Suprapubic skin (tissue), 4 donors: ENCODE measurements around the gene MARS1. TPM values are rescaled to one million over a fixed set of nuclear protein-coding genes. Genes with fewer than 3 reads are reported as not detected.

Source experiments
- DNase-seq, 2 donors: peaks; one replicate each; pipeline ENCODE4 v3.0.0-alpha.2; 2019; ENCODE audit warnings: low spot score in 2 of 2
- H3K27ac ChIP-seq: fragments of 200-600 bp; sonication (generic); one replicate; pipeline ENCODE4 v1.5.1; 2019
- H3K27me3 ChIP-seq: fragments of 200-600 bp; sonication (generic); one replicate; pipeline ENCODE4 v1.5.1; 2019
- H3K36me3 ChIP-seq: fragments of 200-600 bp; sonication (generic); one replicate; pipeline ENCODE4 v1.5.1; 2019
- H3K4me1 ChIP-seq: fragments of 200-600 bp; sonication (generic); one replicate; pipeline ENCODE4 v1.5.1; 2019
- H3K4me3 ChIP-seq: fragments of 200-600 bp; sonication (generic); one replicate; pipeline ENCODE4 v1.5.1; 2019; ENCODE audit warnings: mild to moderate bottlenecking
- H3K9me3 ChIP-seq: fragments of 200-600 bp; sonication (generic); one replicate; pipeline ENCODE4 v1.5.1; 2019
- EP300 ChIP-seq: sonication (generic); formaldehyde crosslinking; IDR thresholded peaks from one replicate; pipeline ENCODE4 v1.6.1; 2017; ENCODE audit warnings: antibody characterized with exemption
- POLR2A ChIP-seq, 2 donors: fragments of 450-650 bp; IDR thresholded peaks; one replicate each; pipeline ENCODE4 v1.6.1; 2017; ENCODE audit warnings: antibody characterized with exemption in 2 of 2, mild to moderate bottlenecking in 2 of 2, moderate library complexity in 2 of 2
- POLR2AphosphoS5 ChIP-seq, 3 donors: sonication (generic); formaldehyde crosslinking; IDR thresholded peaks; one replicate each; pipeline ENCODE4 v1.6.1; 2017; ENCODE audit warnings: antibody characterized with exemption in 3 of 3
- WGBS: methylation state at CpG from one replicate; pipeline ENCODE4 v1.1.5; 2018; 5-methylcytosine and 5-hydroxymethylcytosine counted together
- total RNA-seq, 4 donors: library from RNA; depleted of rRNA; stranded (reverse); fragments of >200 nt; gene quantifications; one replicate each; pipeline ENCODE4 v1.1.0, GENCODE V29; 2016
- TF ChIP-seq, protein P1 (sequence below), 2 donors: fragments of 200-600 bp in 1 of 2; fragments of 450-650 bp in 1 of 2; sonication (generic) in 1 of 2; IDR thresholded peaks; one replicate each; pipeline ENCODE4 v1.5.1; 2016 to 2019; ENCODE audit warnings: antibody characterized with exemption in 2 of 2, mild to moderate bottlenecking in 1 of 2, moderate library complexity in 1 of 2

Gene MARS1
- total RNA-seq, 4 donors from 2014 or later = 55.7 to 203 (median 79.7) TPM

DNA sequence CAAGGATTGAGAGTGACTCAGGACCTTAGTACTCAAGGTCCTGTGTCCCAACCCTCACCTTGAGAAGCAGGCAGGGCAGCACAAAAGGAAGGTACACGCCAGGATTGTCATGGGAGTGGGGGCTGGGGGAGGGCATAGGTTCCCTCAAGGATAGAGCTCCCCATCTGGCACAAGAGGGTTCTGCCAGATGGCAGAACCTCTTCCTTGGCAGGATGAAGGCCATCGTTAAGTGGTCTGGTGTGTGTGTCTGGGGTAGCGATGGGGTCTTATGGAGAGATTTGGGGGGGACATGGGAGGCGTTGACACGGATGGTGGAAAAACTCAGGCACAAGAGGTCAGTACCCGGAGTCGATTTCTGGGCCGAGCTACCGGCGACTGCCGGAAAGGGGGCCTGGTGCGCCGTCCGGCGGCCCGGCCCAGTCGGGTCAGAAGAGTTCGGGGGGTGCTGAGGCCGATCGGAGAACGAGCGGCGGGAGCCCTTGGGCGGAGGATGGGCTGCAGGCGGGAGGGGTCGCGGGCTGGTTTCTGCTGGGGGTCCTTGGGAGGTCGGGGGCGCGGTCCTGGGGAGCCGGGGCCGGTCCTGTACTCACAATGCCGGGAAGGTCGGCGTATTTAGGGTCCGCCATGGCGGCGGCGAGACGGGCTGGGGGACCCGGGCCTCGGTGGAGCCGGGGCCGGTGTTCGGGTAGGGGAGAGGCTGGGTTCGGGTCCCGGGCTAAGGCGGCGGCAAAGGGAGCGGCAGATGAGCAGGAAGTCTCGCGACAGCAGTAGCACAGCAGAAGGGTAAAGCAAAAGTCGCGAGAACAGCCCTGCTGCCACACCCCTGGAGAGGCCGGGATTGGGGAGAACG, 58.8 kb downstream of the MARS1 start, which contains the start of gene DCTN2:
DCTN2 (minus strand) TSS at position 755 of the 850 bp plus-strand sequence; CDS start at position 626, 129 bp downstream.
- peaks cover 32% of the 10 kb centered on the region for H3K4me1 ChIP-seq

DNA sequence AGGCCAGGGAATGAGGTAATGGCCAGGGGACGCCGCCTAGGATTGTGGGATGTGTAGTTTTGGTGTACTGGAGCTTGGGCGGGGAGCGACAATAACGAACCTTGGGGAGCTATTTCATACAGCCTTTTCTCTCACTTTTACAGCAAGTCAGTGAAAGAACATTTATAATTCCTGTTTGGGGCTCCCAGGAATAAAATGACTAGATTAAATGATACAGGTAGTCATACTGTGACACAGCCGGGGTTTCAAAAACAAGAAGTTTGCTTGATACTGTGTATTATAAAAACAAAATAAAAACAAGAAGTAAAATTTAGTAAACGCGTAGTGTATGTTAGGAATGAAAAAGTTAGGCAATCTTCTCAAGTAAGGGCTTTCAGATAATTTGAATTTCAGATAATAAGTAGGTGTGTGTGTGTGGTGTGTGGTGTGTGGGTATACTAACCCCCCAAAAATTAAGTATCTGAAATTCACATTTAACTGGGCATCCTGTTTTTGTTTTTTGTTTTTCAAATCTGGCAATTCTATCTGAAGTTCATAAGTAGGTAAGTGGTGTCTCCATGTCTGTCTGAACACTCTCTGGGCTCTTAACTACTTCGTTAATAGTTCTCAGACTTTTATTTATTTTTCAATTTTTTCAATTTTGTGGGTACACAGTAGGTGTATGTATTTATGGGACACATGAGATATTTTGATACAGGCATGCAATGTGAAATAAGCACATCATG, 59.6 kb downstream of the MARS1 start:
- Histone ChIP-seq H3K9me3 (no peaks in the 10 kb centered on the region), H3K27ac (no peak overlapping the region), H3K36me3 (peaks cover 5% of the 10 kb centered on the region), H3K4me3 (peak overlapping the region; percentile 97), H3K4me1 (peaks cover 32% of the 10 kb centered on the region), H3K27me3 (peaks cover 31% of the 10 kb centered on the region)
- no peak for TF ChIP-seq EP300
- no peak for TF ChIP-seq POLR2A (IDR thresholded peaks at IDR 0.05)
- TF ChIP-seq, protein P1, sequence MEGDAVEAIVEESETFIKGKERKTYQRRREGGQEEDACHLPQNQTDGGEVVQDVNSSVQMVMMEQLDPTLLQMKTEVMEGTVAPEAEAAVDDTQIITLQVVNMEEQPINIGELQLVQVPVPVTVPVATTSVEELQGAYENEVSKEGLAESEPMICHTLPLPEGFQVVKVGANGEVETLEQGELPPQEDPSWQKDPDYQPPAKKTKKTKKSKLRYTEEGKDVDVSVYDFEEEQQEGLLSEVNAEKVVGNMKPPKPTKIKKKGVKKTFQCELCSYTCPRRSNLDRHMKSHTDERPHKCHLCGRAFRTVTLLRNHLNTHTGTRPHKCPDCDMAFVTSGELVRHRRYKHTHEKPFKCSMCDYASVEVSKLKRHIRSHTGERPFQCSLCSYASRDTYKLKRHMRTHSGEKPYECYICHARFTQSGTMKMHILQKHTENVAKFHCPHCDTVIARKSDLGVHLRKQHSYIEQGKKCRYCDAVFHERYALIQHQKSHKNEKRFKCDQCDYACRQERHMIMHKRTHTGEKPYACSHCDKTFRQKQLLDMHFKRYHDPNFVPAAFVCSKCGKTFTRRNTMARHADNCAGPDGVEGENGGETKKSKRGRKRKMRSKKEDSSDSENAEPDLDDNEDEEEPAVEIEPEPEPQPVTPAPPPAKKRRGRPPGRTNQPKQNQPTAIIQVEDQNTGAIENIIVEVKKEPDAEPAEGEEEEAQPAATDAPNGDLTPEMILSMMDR (IDR thresholded peaks at IDR 0.05) = no peak
- no peak for TF ChIP-seq POLR2AphosphoS5 (IDR thresholded peaks at IDR 0.05)
- WGBS = 21% methylated on average over 9 of the region's 9 CpGs
- no peak for DNase-seq

More for the DNA sequence above, 58.8 kb downstream of the MARS1 start, which contains the start of gene DCTN2:
- peak within 1 kb of the TSS; percentile 88 for H3K27ac ChIP-seq
- H3K9me3 ChIP-seq = no peaks in the 10 kb centered on the region
- WGBS = 0% methylated on average over 23 of the region's 56 CpGs
- peak in 1 of 2 donors; percentile 28 for TF ChIP-seq POLR2A (IDR thresholded peaks at IDR 0.05)
- TF ChIP-seq POLR2AphosphoS5 (IDR thresholded peaks at IDR 0.05) = peak in 1 of 3 donors; percentile 21
- no peak for TF ChIP-seq EP300
- TF ChIP-seq, protein P1 (IDR thresholded peaks at IDR 0.05) = peak in 1 of 2 donors; percentile 6
- peak; percentile 96 to 98 for DNase-seq
- H3K27me3 ChIP-seq = peaks cover 31% of the 10 kb centered on the region
- peak within 1 kb of the TSS; percentile 97 for H3K4me3 ChIP-seq
- H3K36me3 ChIP-seq = peaks cover 13% of the 10 kb centered on the region

DNA sequence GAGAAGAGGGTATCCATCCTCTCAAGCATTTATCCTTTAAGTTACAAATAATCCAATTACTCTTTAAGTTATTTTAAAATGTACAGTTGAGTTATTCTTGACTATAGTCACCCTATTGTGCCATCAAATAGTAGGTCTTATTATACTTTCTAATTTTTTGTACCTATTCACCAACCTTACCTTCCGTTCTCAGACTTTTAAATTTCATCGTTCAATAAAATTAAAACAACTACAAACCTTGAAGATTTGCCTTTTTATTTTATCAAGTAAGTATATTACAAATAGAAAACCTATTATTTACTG, 60.1 kb downstream of the MARS1 start:
- no peak for TF ChIP-seq POLR2A (IDR thresholded peaks at IDR 0.05)
- no peak for DNase-seq
- Histone ChIP-seq H3K4me1 (peaks cover 32% of the 10 kb centered on the region), H3K4me3 (no peak overlapping the region), H3K27me3 (peaks cover 31% of the 10 kb centered on the region), H3K27ac (no peak overlapping the region), H3K9me3 (no peaks in the 10 kb centered on the region), H3K36me3 (no peaks in the 10 kb centered on the region)
- WGBS = 96% methylated on average over 2 of the region's 2 CpGs

DNA sequence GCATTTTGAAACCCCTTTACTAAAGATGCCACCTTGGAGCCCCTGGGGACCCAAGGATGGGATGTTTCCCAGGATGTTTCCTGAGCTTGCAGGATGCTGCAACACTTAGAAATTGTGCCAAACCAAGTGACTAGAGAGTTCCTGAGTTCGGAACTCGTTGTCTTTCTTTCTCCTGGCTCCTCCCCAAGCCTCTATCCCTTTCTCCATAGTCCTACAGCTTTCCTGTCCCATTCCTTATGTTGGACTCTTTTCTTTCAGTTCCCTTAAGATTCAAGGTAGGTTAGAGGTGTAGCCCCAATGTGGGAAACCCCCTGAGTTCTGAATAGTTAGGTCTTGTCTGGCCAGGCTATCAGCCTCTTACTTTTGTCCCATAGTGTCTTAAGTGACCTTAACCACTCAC, 60.6 kb downstream of the MARS1 start:
- Histone ChIP-seq H3K27ac (no peak overlapping the region), H3K9me3 (no peaks in the 10 kb centered on the region), H3K27me3 (peaks cover 31% of the 10 kb centered on the region), H3K36me3 (no peaks in the 10 kb centered on the region), H3K4me3 (no peak overlapping the region), H3K4me1 (peaks cover 32% of the 10 kb centered on the region)
- 45% methylated on average over 2 of the region's 2 CpGs for WGBS
- TF ChIP-seq POLR2AphosphoS5 (IDR thresholded peaks at IDR 0.05) (no peak), EP300 (no peak), POLR2A (IDR thresholded peaks at IDR 0.05) (no peak)
- TF ChIP-seq, protein P1 (IDR thresholded peaks at IDR 0.05) = no peak
- DNase-seq = no peak

DNA sequence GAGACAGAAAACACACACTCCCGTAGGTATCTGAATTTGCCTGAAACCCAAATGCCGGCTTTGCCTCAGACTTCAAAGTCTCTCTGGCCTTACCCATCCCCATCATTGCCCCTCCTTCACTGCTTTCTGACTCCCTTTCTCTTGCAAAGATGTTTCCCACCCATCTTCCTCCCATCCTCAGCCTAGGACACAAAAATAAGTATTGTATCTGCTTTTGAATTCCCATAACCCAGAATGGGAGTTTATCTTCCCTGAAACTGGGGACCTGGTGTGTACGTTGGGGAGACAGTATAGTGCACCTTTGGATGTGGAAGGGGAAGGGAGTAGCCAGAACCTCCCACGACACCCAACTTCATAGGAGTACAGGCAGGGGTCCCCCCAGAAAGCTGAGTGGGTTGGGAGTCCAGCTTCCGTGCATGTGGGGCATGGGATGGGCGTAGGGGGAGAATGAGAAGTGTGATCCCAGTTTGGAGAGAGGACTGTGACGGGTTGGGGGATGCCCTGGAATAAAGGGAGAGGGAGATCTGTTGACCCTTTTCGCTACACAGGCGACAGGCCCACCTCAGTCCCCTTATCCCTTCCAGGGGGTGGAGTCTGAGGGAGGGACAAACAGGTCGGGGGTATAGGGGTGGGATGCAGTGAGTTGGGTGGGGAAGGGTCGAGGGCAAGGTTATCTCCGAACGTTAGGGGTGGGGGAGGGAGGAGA, 61.5 kb downstream of the MARS1 start:
- Histone ChIP-seq H3K27me3 (peaks cover 32% of the 10 kb centered on the region), H3K9me3 (no peaks in the 10 kb centered on the region), H3K4me1 (peaks cover 32% of the 10 kb centered on the region), H3K36me3 (no peaks in the 10 kb centered on the region), H3K4me3 (peak overlapping the region; percentile 49), H3K27ac (no peak overlapping the region)
- 33% methylated on average over 13 of the region's 13 CpGs for WGBS
- TF ChIP-seq, protein P1 (IDR thresholded peaks at IDR 0.05) = no peak
- TF ChIP-seq POLR2A (IDR thresholded peaks at IDR 0.05) (no peak), EP300 (no peak), POLR2AphosphoS5 (IDR thresholded peaks at IDR 0.05) (no peak)
- DNase-seq = no peak
